GM21526 (cell line): Measurements from ENCODE around the gene PPP2R5A.
"Not testable (repeated sequence)": the region's sequence is repeated elsewhere in the genome, so short reads cannot be mapped to it uniquely, and the experiment has no call there.

Source experiments
- ATAC-seq: cut with Tn5 transposase; IDR thresholded peaks from one replicate; pipeline ENCODE4 v1.9.1; 2021; ENCODE audit warnings: moderate library complexity; ENCODE audit not compliant: unreplicated experiment, low FRiP score

PPP2R5A gene

GRCh38 chr1:212267017-212267416, 18.2 kb upstream of the PPP2R5A start:
- no peak for ATAC-seq

DNA sequence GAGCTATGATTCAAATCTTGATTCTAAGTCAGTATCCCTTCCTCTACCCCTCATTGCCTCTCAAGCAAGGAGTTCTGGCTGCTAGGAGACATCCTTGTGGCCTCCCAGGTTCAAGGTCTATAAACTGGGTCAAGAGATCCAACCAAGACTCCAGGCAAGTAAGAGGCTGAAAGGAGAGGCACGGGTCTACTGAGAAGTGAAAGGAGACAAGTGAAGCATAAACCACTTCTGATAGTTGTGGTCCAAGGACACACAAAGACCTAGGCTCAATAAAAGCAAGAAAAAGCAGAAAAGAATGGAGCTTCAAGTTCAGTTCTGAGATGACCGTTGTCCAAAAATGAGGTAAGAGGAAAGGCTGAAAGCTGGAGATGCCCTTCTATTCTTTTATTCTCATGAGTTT, 17.8 kb upstream of the PPP2R5A start:
- no peak for ATAC-seq

DNA sequence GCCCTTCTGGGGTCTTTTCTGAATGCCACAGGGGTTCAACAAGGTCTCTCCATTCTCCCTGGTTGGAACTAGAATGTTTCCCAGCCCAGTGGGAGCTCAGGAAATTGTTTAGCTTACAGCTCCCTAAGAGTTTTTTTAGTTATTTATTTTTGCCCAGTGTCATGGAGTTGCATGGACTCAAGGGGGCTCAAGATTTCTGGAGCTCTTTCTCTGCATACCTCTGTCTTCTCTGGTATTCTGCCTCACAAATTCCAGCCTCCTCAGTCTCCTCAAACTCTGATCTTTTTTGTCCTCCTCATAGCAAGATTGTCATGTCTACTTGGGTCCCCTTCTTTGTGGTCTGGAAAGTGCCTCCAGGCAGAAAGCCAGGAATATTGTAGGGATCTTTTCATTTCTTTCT, 15.9 kb upstream of the PPP2R5A start:
- no peak for ATAC-seq

- ATAC-seq, result no peak
These were observed 14.6 kb upstream of the PPP2R5A start for GRCh38 chr1:212270564-212270963.

GRCh38 chr1:212271234-212271633, 14.0 kb upstream of the PPP2R5A start:
- no peak for ATAC-seq

DNA sequence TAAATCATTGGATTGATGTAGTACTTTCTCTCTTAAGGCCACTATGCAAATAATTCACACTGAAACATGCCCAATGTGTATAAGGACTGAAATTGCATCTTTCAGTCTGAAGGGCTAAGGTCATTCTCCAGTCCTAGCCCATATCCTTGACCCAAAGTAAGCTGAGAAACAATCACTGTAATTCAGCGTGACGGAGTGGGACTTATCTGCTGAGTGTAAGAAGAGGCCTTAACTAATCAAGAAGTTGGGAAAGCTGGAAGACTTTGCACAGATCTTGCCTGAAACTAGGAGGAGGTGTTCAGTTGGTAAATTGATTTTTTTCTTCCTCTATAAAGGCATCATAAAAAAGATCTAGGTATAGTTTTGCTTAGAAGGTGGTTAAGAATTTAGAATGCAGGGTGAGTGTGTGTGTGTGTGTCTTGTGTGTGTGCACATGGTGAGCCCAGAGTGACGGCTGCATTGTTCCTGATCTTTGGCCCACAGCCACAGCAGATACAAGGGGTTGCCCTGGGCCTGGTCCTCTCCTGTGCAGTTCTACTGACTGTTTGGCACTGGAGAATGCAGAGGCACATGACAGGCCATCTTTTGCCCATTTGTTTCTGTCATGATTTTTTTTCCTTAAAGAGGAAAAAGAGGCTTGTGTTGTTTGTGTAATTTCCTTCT, 13.3 kb upstream of the PPP2R5A start:
- no peak for ATAC-seq

DNA sequence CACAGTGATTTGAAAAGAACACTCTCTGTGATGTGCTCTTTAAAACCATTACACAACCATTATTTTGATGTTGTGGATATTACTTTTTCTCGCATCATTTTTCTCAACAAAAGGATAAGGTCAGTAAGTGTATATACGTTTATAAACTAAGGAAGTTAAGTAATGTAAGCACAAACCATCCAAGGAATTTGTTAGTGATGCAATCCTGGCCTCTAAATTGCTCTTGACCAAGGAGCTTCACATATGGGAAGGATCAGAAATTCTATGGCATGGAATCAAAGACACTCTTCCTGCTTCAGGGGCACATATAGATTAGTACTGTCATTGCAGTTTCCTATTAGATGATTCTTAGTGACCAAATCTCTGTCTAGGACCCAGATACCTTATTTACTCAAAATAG, 3.6 kb upstream of the PPP2R5A start:
- ATAC-seq, result no peak

GRCh38 chr1:212283741-212284140, 1.5 kb upstream of the PPP2R5A start:
- no peak for ATAC-seq

- ATAC-seq, result no peak
These were observed 872 bp upstream of the PPP2R5A start for GRCh38 chr1:212284332-212284743.

GRCh38 chr1:212285685-212286555, 710 bp downstream of the PPP2R5A start:
- ATAC-seq, result peak; percentile 23

DNA sequence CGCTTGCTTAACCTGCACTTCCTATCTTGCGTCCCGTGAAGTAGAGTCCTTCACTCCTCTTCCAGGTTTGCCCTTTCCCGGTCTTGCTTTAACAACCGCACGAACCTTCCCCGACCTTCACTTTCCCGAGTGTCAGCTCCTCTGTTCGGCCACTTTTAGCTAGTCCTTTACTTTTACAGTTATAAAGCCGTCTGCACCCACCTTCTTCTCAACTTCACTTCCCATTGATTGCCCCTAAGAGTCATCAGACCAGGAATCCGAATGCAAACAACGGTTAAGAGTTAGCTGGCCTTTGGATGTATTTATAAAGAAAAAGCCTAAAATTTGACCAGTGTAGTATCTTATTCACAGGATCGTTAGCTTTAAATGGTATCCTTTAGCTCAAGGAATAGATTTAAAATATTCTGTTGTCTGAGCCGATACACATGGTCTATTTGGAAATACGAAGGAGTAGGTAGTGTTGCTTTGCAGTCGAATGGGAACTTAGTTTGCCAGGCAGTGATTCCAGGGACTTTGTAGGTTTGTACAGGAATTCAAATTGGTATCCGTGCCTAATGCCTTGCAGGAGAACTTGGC, 1.4 kb downstream of the PPP2R5A start:
- ATAC-seq, result peak; percentile 0

DNA sequence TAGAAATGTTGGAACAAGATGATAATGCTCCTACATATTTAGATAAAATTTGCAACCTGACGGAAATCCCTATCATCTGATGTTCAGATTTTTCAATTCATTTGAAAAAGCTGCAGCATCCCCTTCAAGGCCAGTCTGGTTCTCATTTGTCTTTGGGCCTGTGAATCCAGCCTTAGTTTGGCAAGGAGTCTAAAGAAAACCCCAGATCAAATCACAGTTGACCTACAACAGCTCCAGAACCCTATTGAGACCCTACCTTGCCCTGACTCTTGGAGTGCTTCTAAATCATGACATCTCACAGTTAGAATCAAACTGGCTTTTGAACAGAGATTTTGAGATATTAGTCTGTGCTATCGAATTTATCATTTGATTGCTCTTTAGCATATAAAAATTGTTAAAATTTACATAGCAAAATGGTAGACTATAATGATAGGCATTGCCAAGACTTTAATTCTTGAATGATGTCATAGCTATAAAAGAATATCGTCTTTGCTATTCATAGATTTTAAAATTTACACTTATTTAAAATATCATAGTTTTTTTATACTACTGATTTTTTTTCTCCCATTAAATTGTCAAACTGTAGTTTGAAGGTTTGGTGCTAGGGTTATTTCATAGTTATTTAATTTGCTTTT, 2.2 kb downstream of the PPP2R5A start:
- no peak for ATAC-seq

DNA sequence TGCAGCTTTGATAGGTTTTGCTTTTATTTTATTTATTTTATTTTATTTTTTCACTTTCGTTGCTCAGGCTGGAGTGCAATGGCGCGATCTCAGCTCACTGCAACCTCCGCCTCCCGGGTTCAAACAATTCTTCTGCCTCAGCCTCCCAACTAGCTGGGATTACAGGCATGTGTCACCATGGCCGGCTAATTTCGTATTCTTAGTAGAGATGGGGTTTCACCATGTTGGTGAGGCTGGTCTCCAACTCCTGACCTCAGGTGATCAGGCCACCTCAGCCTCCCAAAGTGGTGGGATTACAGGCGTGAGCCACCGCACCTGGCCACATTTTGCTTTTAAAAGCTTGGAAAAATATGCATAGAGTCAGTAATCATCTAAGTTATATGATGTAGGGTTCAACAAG, 2.8 kb downstream of the PPP2R5A start:
- ATAC-seq, result not testable (repeated sequence)

DNA sequence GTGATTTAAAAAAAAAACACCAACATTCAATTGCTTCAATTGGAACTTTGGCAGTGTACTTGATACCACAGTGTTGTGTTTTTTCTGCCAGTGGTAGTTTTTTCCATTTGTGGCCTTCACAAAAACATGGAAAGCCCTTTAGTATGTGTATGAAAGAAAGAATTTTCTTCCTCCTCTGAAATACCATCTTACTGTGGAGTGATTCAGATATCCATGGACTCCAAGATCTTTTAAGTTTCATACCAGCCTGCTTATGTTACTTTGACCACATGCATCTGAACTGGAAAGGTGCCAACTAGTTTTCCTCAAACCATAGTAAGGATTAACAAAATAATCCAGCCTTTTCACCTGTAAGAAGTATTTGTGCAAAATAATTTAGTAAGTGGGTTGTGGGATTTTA, 3.4 kb downstream of the PPP2R5A start:
- ATAC-seq, result no peak

DNA sequence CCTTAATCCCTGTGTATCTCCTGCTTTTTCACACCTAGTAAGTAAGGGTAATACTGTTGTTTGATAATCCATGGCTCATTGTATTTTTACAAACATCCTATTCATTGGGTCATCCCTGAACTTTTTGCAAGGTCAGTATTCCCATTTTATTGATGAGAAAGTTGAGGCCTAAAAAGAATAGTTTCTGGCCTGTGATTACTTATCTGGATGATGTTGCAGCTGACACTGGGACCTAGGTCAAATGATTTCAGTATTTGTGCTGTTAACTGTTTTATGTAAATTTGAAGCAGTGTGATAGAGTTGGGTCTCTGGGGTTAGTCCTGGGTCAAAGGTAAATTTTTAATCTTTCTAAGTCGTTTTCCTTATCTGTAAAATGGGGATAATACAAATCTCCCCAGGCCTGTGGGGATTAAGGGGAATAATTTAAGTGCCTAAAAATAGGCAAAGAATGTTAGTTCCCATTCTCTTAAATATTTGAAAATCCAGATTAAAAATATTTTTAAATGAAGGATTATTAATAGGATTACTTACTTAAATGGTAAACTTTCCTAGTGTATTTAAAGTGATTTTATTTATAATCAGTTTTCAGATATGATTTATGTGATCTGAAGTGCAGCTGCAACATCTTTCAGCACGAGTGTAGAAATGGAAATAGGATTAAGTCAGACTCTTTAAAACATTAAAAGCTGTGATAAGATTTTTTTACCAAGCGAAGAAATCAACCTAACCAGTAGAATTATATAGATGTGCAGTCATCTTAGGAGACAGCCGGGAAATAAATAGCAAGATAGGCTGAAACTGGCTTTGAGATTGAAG, 4.3 kb downstream of the PPP2R5A start:
- no peak for ATAC-seq

DNA sequence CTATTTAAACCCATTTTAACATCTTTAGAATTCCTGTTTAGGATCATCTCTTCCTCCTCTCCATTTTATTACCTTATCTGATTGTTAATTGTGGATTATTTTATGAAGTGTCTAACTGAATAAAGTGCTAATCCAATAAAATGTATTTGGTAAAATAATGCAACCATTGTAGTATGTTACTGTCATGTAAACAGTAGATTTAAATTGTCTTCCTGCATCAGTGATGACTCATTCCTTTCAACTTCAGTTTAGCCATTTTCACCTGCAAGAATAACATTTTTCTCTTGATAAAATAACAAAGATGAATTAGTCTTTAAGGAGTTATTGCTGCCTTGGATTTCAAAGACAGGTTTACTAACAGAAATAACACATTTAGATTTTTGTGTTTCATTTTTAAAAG, 5.4 kb downstream of the PPP2R5A start:
- ATAC-seq, result no peak

DNA sequence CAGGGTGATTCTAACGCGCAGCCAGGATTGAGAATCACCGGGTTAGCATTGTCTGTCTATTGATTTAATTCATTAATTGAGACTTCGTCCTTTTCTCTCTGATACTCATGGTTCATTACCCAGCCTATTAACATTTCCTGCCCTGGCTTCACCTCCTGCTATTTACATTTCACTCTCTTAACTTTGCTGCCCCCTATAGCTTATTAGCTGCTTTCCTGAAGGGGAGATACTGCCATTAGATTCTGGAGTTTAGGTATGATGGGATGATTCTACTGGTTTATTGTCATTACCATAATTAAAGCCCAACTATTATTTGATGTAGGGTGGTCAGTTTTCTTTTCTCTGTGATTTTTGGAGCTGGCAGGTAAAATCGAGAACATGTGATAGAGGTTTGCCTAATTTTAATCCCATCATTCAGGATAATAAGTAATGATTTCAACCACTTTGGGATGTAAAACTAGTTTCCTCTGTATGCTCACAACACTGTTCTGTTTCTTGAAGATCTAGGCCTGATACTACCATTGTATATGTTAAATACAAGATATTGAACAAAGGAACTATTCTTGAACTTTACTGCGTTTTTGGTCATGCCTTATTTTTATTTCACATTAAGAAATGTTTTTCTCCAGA, 6.4 kb downstream of the PPP2R5A start:
- ATAC-seq, result peak; percentile 55

GRCh38 chr1:212292250-212293105, 7.3 kb downstream of the PPP2R5A start:
- ATAC-seq, result no peak

- no peak for ATAC-seq
These were observed 8.4 kb downstream of the PPP2R5A start for GRCh38 chr1:212293579-212293978.
